Neural progenitor cell (in vitro differentiated cells): ENCODE measurements around the gene IL1RAP. TPM values are rescaled to one million over a fixed set of nuclear protein-coding genes. Genes with fewer than 3 reads are reported as not detected.

Source experiments
- DNase-seq: peaks from one replicate; pipeline ENCODE4 v3.0.0-alpha.2; 2016; ENCODE audit warnings: low spot score
- H2AFZ ChIP-seq: fragments of 200-600 bp; sonication (generic); replicated peaks from 2 replicates; pipeline ENCODE4 v1.6.1; 2016; ENCODE audit warnings: antibody characterized with exemption
- H3F3A ChIP-seq: fragments of 200-600 bp; sonication (generic); 2 replicates; pipeline ENCODE4 v1.6.1; 2016; ENCODE audit warnings: antibody characterized with exemption, low read depth
- H3K27ac ChIP-seq: fragments of 200-600 bp; sonication (generic); 2 replicates; pipeline ENCODE4 v1.5.1; 2016; ENCODE audit warnings: mild to moderate bottlenecking
- H3K27me3 ChIP-seq: fragments of 200-600 bp; sonication (generic); 2 replicates; pipeline ENCODE4 v1.6.1; 2016; ENCODE audit warnings: mild to moderate bottlenecking, moderate library complexity
- H3K36me3 ChIP-seq: fragments of 200-600 bp; sonication (generic); 2 replicates; pipeline ENCODE4 v1.5.1; 2016
- H3K4me1 ChIP-seq: fragments of 200-600 bp; sonication (generic); 2 replicates; pipeline ENCODE4 v1.6.1; 2016; ENCODE audit warnings: mixed run types
- H3K4me2 ChIP-seq: fragments of 200-600 bp; sonication (generic); 2 replicates; pipeline ENCODE4 v1.6.1; 2016
- H3K4me3 ChIP-seq: fragments of 200-600 bp; sonication (generic); 2 replicates; pipeline ENCODE4 v1.5.1; 2016
- H3K79me2 ChIP-seq: fragments of 200-600 bp; sonication (generic); 2 replicates; pipeline ENCODE4 v1.6.1; 2016; ENCODE audit warnings: low read depth
- H3K9ac ChIP-seq: fragments of 200-600 bp; sonication (generic); 2 replicates; pipeline ENCODE4 v1.6.1; 2016
- H3K9me3 ChIP-seq: fragments of 200-600 bp; sonication (generic); 2 replicates; pipeline ENCODE4 v1.5.1; 2016; ENCODE audit warnings: low read depth
- H4K20me1 ChIP-seq: fragments of 200-600 bp; sonication (generic); 2 replicates; pipeline ENCODE4 v1.6.1; 2016; ENCODE audit warnings: low read depth
- H3K27ac Mint-ChIP-seq: 3 replicates; pipeline ENCODE4 v1.8.0; 2021; ENCODE audit warnings: mixed read lengths
- H3K27me3 Mint-ChIP-seq: 2 replicates; pipeline ENCODE4 v1.8.0; 2022; ENCODE audit warnings: low read depth, mild to moderate bottlenecking, inconsistent platforms, moderate library complexity, mixed read lengths; ENCODE audit not compliant: insufficient read depth
- H3K36me3 Mint-ChIP-seq: 3 replicates; pipeline ENCODE4 v1.8.0; 2021; ENCODE audit warnings: mixed read lengths
- H3K4me1 Mint-ChIP-seq: 3 replicates; pipeline ENCODE4 v1.8.0; 2021; ENCODE audit warnings: mixed read lengths
- H3K4me3 Mint-ChIP-seq: 3 replicates; pipeline ENCODE4 v1.8.0; 2021; ENCODE audit warnings: mild to moderate bottlenecking, moderate library complexity, mixed read lengths
- H3K9me3 Mint-ChIP-seq: 3 replicates; pipeline ENCODE4 v1.8.0; 2020; ENCODE audit warnings: mixed read lengths
- EZH2 ChIP-seq: fragments of 200-600 bp; sonication (generic); IDR thresholded peaks from 2 replicates; pipeline ENCODE4 v1.6.1; 2017; ENCODE audit warnings: antibody characterized with exemption, mild to moderate bottlenecking, moderate library complexity
- EZH2phosphoT487 ChIP-seq: fragments of 200-600 bp; sonication (generic); IDR thresholded peaks from 2 replicates; pipeline ENCODE4 v1.6.1; 2017; ENCODE audit warnings: antibody characterized with exemption
- total RNA-seq: library from RNA; depleted of rRNA; stranded (reverse); fragments of >200 nt; gene quantifications from 2 replicates; pipeline ENCODE4 v1.2.3, GENCODE V29; 2015; ENCODE audit warnings: low replicate concordance
- TF ChIP-seq, protein P1 (sequence below): fragments of 200-600 bp; sonication (generic); IDR thresholded peaks from 2 replicates; pipeline ENCODE4 v1.5.1; 2017; ENCODE audit warnings: antibody characterized with exemption, mild to moderate bottlenecking

The IL1RAP gene
- total RNA-seq, 1 donor from 2014 or later, result 11.3 TPM

DNA sequence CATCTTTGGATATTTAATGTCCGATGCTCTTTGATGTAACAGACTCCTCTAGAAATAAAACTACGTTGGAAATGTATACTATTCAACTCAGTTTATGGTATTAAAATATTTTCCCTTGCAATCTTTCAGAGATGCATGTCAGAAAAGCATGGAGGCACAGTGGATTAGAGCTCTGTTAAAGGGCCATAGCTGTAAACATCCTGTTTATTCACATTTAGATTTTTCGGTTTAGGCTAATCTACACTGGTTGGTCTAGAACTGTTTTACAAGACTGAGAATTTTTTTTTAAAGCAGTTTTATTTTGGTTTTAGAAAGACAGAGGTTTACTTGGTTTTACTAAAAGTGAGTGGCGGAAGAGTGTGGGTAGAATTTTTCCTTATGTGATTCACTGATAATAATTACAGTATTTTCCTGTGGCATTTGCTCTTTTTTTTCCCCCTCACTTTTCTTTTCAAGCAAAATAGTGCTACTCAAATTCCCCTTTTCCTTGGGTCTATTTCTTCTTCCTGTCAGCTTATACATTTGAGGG, 132.1 kb downstream of the IL1RAP start:
- H3K27ac ChIP-seq, result no peak overlapping the region
- TF ChIP-seq EZH2phosphoT487, result no peak
- TF ChIP-seq, protein P1, sequence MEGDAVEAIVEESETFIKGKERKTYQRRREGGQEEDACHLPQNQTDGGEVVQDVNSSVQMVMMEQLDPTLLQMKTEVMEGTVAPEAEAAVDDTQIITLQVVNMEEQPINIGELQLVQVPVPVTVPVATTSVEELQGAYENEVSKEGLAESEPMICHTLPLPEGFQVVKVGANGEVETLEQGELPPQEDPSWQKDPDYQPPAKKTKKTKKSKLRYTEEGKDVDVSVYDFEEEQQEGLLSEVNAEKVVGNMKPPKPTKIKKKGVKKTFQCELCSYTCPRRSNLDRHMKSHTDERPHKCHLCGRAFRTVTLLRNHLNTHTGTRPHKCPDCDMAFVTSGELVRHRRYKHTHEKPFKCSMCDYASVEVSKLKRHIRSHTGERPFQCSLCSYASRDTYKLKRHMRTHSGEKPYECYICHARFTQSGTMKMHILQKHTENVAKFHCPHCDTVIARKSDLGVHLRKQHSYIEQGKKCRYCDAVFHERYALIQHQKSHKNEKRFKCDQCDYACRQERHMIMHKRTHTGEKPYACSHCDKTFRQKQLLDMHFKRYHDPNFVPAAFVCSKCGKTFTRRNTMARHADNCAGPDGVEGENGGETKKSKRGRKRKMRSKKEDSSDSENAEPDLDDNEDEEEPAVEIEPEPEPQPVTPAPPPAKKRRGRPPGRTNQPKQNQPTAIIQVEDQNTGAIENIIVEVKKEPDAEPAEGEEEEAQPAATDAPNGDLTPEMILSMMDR, result no peak
- no peak for TF ChIP-seq EZH2
- H3K79me2 ChIP-seq, result no peaks in the 10 kb centered on the region
- H3K27me3 ChIP-seq, result no peaks in the 10 kb centered on the region
- no peak overlapping the region for H2AFZ ChIP-seq
- H3K36me3 ChIP-seq, result no peaks in the 10 kb centered on the region
- H3K4me3 ChIP-seq, result no peak overlapping the region
- no peaks in the 10 kb centered on the region for H3K4me1 ChIP-seq
- H3K9me3 Mint-ChIP-seq, result no peaks in the 10 kb centered on the region
- H3K4me2 ChIP-seq, result no peak overlapping the region
- H3F3A ChIP-seq, result no peaks in the 10 kb centered on the region
- no peaks in the 10 kb centered on the region for H3K27me3 Mint-ChIP-seq
- H3K9me3 ChIP-seq, result no peaks in the 10 kb centered on the region
- no peak for DNase-seq
- H3K9ac ChIP-seq, result no peak overlapping the region
- no peak overlapping the region for H3K27ac Mint-ChIP-seq
- H4K20me1 ChIP-seq, result no peaks in the 10 kb centered on the region
- H3K36me3 Mint-ChIP-seq, result no peaks in the 10 kb centered on the region
- H3K4me1 Mint-ChIP-seq, result no peaks in the 10 kb centered on the region
- no peak overlapping the region for H3K4me3 Mint-ChIP-seq

GRCh38 chr3:190646996-190647395, 133.1 kb downstream of the IL1RAP start:
- H3F3A ChIP-seq, result no peaks in the 10 kb centered on the region
- H3K27ac ChIP-seq, result no peak overlapping the region
- no peaks in the 10 kb centered on the region for H3K4me1 ChIP-seq
- H3K4me3 ChIP-seq, result no peak overlapping the region
- TF ChIP-seq EZH2phosphoT487 (no peak), EZH2 (no peak)
- TF ChIP-seq, protein P1, result no peak
- no peak for DNase-seq
- Mint-ChIP-seq H3K27me3 (no peaks in the 10 kb centered on the region), H3K4me3 (no peak overlapping the region), H3K9me3 (no peaks in the 10 kb centered on the region), H3K4me1 (no peaks in the 10 kb centered on the region), H3K36me3 (no peaks in the 10 kb centered on the region), H3K27ac (no peak overlapping the region)
- H3K27me3 ChIP-seq, result no peaks in the 10 kb centered on the region
- H3K4me2 ChIP-seq, result no peak overlapping the region
- H3K79me2 ChIP-seq, result no peaks in the 10 kb centered on the region
- H2AFZ ChIP-seq, result no peak overlapping the region
- H3K9ac ChIP-seq, result no peak overlapping the region
- H3K9me3 ChIP-seq, result no peaks in the 10 kb centered on the region
- no peaks in the 10 kb centered on the region for H4K20me1 ChIP-seq
- no peaks in the 10 kb centered on the region for H3K36me3 ChIP-seq

DNA sequence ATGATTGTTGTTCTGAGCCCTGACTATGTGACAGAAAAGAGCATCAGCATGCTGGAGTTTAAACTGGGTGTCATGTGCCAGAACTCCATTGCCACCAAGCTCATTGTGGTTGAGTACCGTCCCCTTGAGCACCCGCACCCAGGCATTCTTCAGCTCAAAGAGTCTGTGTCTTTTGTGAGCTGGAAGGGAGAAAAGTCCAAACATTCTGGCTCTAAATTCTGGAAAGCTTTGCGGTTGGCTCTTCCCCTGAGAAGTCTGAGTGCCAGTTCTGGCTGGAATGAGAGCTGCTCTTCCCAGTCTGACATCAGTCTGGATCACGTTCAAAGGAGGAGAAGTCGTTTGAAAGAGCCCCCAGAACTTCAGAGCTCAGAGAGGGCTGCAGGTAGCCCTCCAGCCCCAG, 142.0 kb downstream of the IL1RAP start:
- no peaks in the 10 kb centered on the region for H3F3A ChIP-seq
- H3K27me3 ChIP-seq, result no peaks in the 10 kb centered on the region
- DNase-seq, result no peak
- H2AFZ ChIP-seq, result no peak overlapping the region
- Mint-ChIP-seq H3K4me3 (no peak overlapping the region), H3K4me1 (no peaks in the 10 kb centered on the region), H3K9me3 (no peaks in the 10 kb centered on the region), H3K27me3 (peaks cover 3% of the 10 kb centered on the region), H3K27ac (no peak overlapping the region), H3K36me3 (no peaks in the 10 kb centered on the region)
- no peak overlapping the region for H3K27ac ChIP-seq
- no peak overlapping the region for H3K9ac ChIP-seq
- no peaks in the 10 kb centered on the region for H4K20me1 ChIP-seq
- no peaks in the 10 kb centered on the region for H3K36me3 ChIP-seq
- no peaks in the 10 kb centered on the region for H3K79me2 ChIP-seq
- H3K4me1 ChIP-seq, result no peaks in the 10 kb centered on the region
- TF ChIP-seq EZH2phosphoT487, result no peak
- TF ChIP-seq, protein P1, result no peak
- no peak overlapping the region for H3K4me3 ChIP-seq
- no peaks in the 10 kb centered on the region for H3K9me3 ChIP-seq
- H3K4me2 ChIP-seq, result no peak overlapping the region
